Measurements from ENCODE around the gene CDHR5. TPM values are rescaled to one million over a fixed set of nuclear protein-coding genes. Genes with fewer than 3 reads are reported as not detected.

The CDHR5 gene
- polyA plus RNA-seq, 1 experiment = not detected

GRCh38 chr11:636511-637332 is 12.0 kb upstream of the CDHR5 start, which contains the start of gene DRD4:
Gene DRD4, plus strand, starts transcription at chr11:637269. Its CDS starts 36 bp downstream, at chr11:637305.
- CTCF ChIA-PET = no interaction called here
- Histone ChIP-seq H3K36me3 (ENCODE audit: control insufficient read depth, insufficient read depth, low read length) (peaks cover 3% of the 10 kb centered on the region), H3K27me3 (ENCODE audit: control insufficient read depth, insufficient read depth, low read length) (peaks cover 3% of the 10 kb centered on the region; the same call in 1 of the 2 replicates), H3K4me3 (ENCODE audit: low read depth, low read length) (peak within 1 kb of the TSS; percentile 16; the same call in 1 of the 2 replicates)
- DNase-seq (ENCODE audit: low read depth) = no peak
- no peak for TF ChIP-seq CTCF (IDR thresholded peaks at IDR 0.05; ENCODE audit: insufficient read depth, low read depth, low read length)
- POLR2A ChIA-PET = no interaction called here

GRCh38 chr11:635945-636510 is 11.3 kb upstream of the CDHR5 start:
- ChIA-PET CTCF (no interaction called here), POLR2A (no interaction called here)

GRCh38 chr11:630871-631270 is 6.1 kb upstream of the CDHR5 start:
- no peak for DNase-seq (ENCODE audit: low read depth)
- ChIA-PET POLR2A (no interaction called here), CTCF (no interaction called here)
- Histone ChIP-seq H3K36me3 (ENCODE audit: control insufficient read depth, insufficient read depth, low read length) (no peaks in the 10 kb centered on the region; the same call in 1 of the 2 replicates), H3K4me3 (ENCODE audit: low read depth, low read length) (no peak overlapping the region), H3K27me3 (ENCODE audit: control insufficient read depth, insufficient read depth, low read length) (no peaks in the 10 kb centered on the region; the same call in 1 of the 2 replicates)
- no peak for TF ChIP-seq CTCF (IDR thresholded peaks at IDR 0.05; ENCODE audit: insufficient read depth, low read depth, low read length)

More at GRCh38 chr11:635945-636510, 11.3 kb upstream of the CDHR5 start:
- peaks cover 3% of the 10 kb centered on the region; the same call in 1 of the 2 replicates for H3K27me3 ChIP-seq (ENCODE audit: control insufficient read depth, insufficient read depth, low read length)
- no peak overlapping the region for H3K4me3 ChIP-seq (ENCODE audit: low read depth, low read length)
- no peak for DNase-seq (ENCODE audit: low read depth)
- H3K36me3 ChIP-seq (ENCODE audit: control insufficient read depth, insufficient read depth, low read length) = peaks cover 1% of the 10 kb centered on the region
- TF ChIP-seq CTCF (IDR thresholded peaks at IDR 0.05; ENCODE audit: insufficient read depth, low read depth, low read length) = no peak

GRCh38 chr11:629237-629583 is 4.5 kb upstream of the CDHR5 start:
- ChIA-PET CTCF (no interaction called here), POLR2A (no interaction called here)
- no peaks in the 10 kb centered on the region; the same call in 1 of the 2 replicates for H3K36me3 ChIP-seq (ENCODE audit: control insufficient read depth, insufficient read depth, low read length)
- no peaks in the 10 kb centered on the region; the same call in 1 of the 2 replicates for H3K27me3 ChIP-seq (ENCODE audit: control insufficient read depth, insufficient read depth, low read length)
- H3K4me3 ChIP-seq (ENCODE audit: low read depth, low read length) = no peak overlapping the region
- TF ChIP-seq CTCF (IDR thresholded peaks at IDR 0.05; ENCODE audit: insufficient read depth, low read depth, low read length) = no peak
- no peak for DNase-seq (ENCODE audit: low read depth)

GRCh38 chr11:628056-628455 is 3.3 kb upstream of the CDHR5 start:
- ChIA-PET POLR2A (no interaction called here), CTCF (no interaction called here)
- H3K27me3 ChIP-seq (ENCODE audit: control insufficient read depth, insufficient read depth, low read length) = no peaks in the 10 kb centered on the region; the same call in 1 of the 2 replicates
- no peak for TF ChIP-seq CTCF (IDR thresholded peaks at IDR 0.05; ENCODE audit: insufficient read depth, low read depth, low read length)
- no peak for DNase-seq (ENCODE audit: low read depth)
- no peaks in the 10 kb centered on the region; the same call in none of the 2 replicates for H3K36me3 ChIP-seq (ENCODE audit: control insufficient read depth, insufficient read depth, low read length)
- H3K4me3 ChIP-seq (ENCODE audit: low read depth, low read length) = no peak overlapping the region
